Activated B cell treated with CpG ODN at 0.5 μM for 24 hours (primary cell): Measurements from ENCODE around the gene IGSF8. TPM values are rescaled to one million over a fixed set of nuclear protein-coding genes. Genes with fewer than 3 reads are reported as not detected.
"Not testable (repeated sequence)": the region's sequence is repeated elsewhere in the genome, so short reads cannot be mapped to it uniquely, and the experiment has no call there.

Source experiments
- ATAC-seq: fragments of 200-7000 bp; cut with Tn5 transposase; one replicate; pipeline ENCODE4 v1.10.0; 2021; ENCODE audit warnings: low read depth, mild to moderate bottlenecking, moderate library complexity
- CTCF ChIA-PET: fragments of 350-600 bp; sonication (Branson Sonifier 250); formaldehyde crosslinking; loops from one replicate; lab custom pipeline; 2021; ENCODE audit warnings: antibody characterized with exemption; lab: Charles Lee
- POLR2A ChIA-PET: fragments of 350-600 bp; sonication (Branson Sonifier 250); formaldehyde crosslinking; loops from one replicate; lab custom pipeline; 2021; ENCODE audit warnings: antibody characterized with exemption; lab: Charles Lee
- DNase-seq: peaks from one replicate; pipeline ENCODE4 v3.0.0; 2022
- H3K27ac Mint-ChIP-seq: one replicate; pipeline ENCODE4 v1.8.0; 2020; ENCODE audit warnings: mixed read lengths
- H3K27me3 Mint-ChIP-seq: one replicate; pipeline ENCODE4 v1.8.0; 2021; ENCODE audit warnings: mixed read lengths
- H3K36me3 Mint-ChIP-seq: one replicate; pipeline ENCODE4 v1.8.0; 2021; ENCODE audit warnings: low read depth, mixed read lengths
- H3K4me1 Mint-ChIP-seq: one replicate; pipeline ENCODE4 v1.8.0; 2021; ENCODE audit warnings: mixed read lengths
- H3K4me3 Mint-ChIP-seq: one replicate; pipeline ENCODE4 v1.8.0; 2020; ENCODE audit warnings: mild to moderate bottlenecking, mixed read lengths
- H3K9me3 Mint-ChIP-seq: one replicate; pipeline ENCODE4 v1.8.0; 2020; ENCODE audit warnings: mixed read lengths
- intact Hi-C: fragments of 100-400 bp; cut with micrococcal nuclease; formaldehyde crosslinking; loops from one replicate; pipeline ENCODE4 v1.15.1; 2024
- total RNA-seq: library from RNA; stranded (reverse); gene quantifications from 2 replicates; pipeline ENCODE4 v1.2.3, GENCODE V29; 2022
- TF ChIP-seq, protein P1 (sequence below): fragments of 200-600 bp; IDR thresholded peaks from one replicate; pipeline ENCODE4 v1.8.0; 2022; ENCODE audit warnings: antibody characterized with exemption, mild to moderate bottlenecking

IGSF8 gene
- total RNA-seq, 1 donor from 2014 or later, result 27.9 TPM

DNA sequence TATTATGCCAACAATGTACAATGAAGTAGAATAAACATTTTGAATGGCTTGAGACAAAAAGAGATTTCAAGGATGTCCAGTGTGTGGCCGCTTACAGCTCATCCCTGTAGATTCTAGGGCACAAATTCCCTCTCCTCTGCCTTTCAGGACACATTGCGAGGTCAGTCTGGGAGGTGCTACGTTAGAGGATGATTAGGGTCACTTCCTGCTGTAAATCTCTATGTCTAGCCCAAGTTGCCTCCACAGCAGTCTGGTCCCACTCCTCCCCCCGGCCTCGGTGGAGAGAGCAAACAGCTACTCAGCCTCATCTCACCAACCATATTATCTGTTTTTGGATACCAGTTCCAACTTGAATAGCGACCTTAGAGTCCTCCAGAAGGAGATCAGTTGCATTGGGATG, 45.5 kb downstream of the IGSF8 start:
- DNase-seq (no peak), ATAC-seq (no peak)
- H3K27me3 Mint-ChIP-seq, result peaks cover 55% of the 10 kb centered on the region

DNA sequence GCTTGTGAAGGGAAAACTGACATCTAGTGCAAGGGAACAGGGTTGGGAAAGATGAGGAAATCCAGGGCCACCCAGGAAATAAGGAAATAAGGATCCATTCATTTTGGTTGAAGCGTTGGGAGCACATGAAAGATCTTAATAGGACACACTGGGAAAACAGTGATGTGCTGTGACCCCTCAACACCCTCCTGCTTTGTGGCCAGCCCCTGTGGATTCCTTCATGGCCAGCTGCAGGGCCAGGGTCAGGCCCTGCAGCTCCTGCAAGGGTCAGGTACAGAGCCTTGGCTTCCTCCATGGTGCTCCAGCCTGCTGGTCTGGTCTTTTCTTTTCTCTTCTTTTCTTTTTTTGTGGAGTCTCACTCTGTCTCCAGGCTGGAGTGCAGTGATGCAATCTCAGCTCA, 47.8 kb downstream of the IGSF8 start:
- Mint-ChIP-seq H3K36me3 (no peaks in the 10 kb centered on the region), H3K4me1 (peaks cover 12% of the 10 kb centered on the region), H3K9me3 (no peaks in the 10 kb centered on the region), H3K27me3 (peaks cover 43% of the 10 kb centered on the region), H3K4me3 (no peak overlapping the region), H3K27ac (no peak overlapping the region)
- no peak for DNase-seq
- no peak for ATAC-seq
- POLR2A ChIA-PET, result no interaction called here
- intact Hi-C loops, result no loop called here
- CTCF ChIA-PET, result no interaction called here
- TF ChIP-seq, protein P1, sequence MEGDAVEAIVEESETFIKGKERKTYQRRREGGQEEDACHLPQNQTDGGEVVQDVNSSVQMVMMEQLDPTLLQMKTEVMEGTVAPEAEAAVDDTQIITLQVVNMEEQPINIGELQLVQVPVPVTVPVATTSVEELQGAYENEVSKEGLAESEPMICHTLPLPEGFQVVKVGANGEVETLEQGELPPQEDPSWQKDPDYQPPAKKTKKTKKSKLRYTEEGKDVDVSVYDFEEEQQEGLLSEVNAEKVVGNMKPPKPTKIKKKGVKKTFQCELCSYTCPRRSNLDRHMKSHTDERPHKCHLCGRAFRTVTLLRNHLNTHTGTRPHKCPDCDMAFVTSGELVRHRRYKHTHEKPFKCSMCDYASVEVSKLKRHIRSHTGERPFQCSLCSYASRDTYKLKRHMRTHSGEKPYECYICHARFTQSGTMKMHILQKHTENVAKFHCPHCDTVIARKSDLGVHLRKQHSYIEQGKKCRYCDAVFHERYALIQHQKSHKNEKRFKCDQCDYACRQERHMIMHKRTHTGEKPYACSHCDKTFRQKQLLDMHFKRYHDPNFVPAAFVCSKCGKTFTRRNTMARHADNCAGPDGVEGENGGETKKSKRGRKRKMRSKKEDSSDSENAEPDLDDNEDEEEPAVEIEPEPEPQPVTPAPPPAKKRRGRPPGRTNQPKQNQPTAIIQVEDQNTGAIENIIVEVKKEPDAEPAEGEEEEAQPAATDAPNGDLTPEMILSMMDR, result no peak

More for the DNA sequence above, 45.5 kb downstream of the IGSF8 start:
- Mint-ChIP-seq H3K4me3 (no peak overlapping the region), H3K9me3 (no peaks in the 10 kb centered on the region), H3K4me1 (no peaks in the 10 kb centered on the region), H3K27ac (no peak overlapping the region), H3K36me3 (no peaks in the 10 kb centered on the region)
- intact Hi-C loops, result no loop called here
- ChIA-PET CTCF (no interaction called here), POLR2A (interaction anchor here (0.6 kb wide), 1 partner anchor 17 kb away, joined by 3 read pairs; no protein-coding TSS in a partner anchor)
- TF ChIP-seq, protein P1, result no peak

DNA sequence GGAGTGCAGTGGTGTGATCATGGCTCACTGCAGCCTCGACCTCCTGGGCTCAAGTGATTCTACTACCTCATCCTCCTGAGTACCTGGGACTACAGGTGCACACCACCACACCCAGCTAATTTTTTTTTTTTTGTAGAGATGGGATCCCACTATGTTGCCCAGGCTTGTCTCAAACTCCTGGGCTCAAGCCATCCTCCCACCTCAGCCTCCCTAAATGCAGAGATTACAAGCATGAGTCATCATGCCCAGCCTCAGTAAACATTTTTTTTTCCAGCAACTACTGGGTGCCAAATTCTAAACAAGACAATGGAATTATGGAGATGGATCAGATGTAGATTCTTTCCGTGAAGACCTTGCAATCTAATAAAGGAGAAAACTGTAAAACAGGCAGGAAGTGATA, 48.2 kb downstream of the IGSF8 start:
- intact Hi-C loops, ATAC-seq, H3K9me3 Mint-ChIP-seq, H3K4me3 Mint-ChIP-seq, DNase-seq, CTCF ChIA-PET, H3K36me3 Mint-ChIP-seq, H3K27ac Mint-ChIP-seq: not testable (repeated sequence)
- POLR2A ChIA-PET, result interaction anchor here (0.6 kb wide), 1 partner anchor 10 kb away, joined by 3 read pairs; no protein-coding TSS in a partner anchor
- Mint-ChIP-seq H3K27me3 (peaks cover 43% of the 10 kb centered on the region), H3K4me1 (peaks cover 12% of the 10 kb centered on the region)

DNA sequence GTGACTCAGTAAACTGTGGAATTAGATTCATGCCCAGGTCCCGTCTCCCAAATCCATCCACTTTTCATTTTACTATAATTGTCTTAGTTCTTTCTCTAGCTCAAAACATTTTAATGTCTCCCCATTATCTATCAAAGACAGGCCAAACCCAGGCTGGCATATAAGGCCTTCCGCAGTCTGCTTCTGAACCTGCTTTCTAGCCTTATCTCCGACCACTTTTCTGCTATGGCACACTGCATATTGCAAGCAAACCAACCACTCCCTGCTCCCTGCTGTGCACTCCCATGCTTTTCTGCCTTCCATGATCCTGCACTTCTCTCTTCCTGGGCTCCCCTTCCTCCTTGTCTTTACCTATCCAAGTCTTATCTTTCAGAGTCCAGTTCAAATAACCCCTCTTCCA, 49.3 kb downstream of the IGSF8 start:
- DNase-seq, result no peak
- no peaks in the 10 kb centered on the region for H3K36me3 Mint-ChIP-seq
- CTCF ChIA-PET, result interaction anchor here (5.0 kb wide), 1 partner anchor 35 kb away, joined by 81 read pairs; the partner anchor contains the start of gene KCNJ9
- intact Hi-C loops, result no loop called here
- POLR2A ChIA-PET, result no interaction called here
- TF ChIP-seq, protein P1, result no peak
- H3K4me1 Mint-ChIP-seq, result peaks cover 12% of the 10 kb centered on the region
- no peak overlapping the region for H3K4me3 Mint-ChIP-seq
- H3K27me3 Mint-ChIP-seq, result peaks cover 36% of the 10 kb centered on the region
- no peaks in the 10 kb centered on the region for H3K9me3 Mint-ChIP-seq
- no peak overlapping the region for H3K27ac Mint-ChIP-seq
- no peak for ATAC-seq

DNA sequence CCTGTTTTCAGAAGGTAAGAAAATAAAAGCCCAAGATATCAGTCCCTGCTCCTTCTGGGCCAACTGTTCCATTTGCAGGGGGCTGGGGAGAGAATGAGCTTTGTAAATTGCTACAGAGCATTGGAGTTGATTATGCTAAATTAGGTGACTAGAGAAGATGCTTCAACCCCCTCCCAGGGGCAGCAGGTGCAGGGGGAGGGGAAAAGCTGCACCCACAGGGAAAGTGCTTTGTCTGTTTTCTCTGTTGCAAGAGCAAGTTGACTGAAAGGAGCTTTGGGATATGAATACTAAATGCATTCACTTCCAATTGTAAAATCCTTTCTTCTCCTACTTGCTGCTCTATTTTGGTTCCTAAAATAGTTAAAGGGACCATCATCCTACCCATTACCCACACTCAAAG, 50.1 kb downstream of the IGSF8 start:
- POLR2A ChIA-PET, result no interaction called here
- ATAC-seq (no peak), DNase-seq (no peak)
- Mint-ChIP-seq H3K36me3 (no peaks in the 10 kb centered on the region), H3K4me3 (no peak overlapping the region), H3K27ac (no peak overlapping the region), H3K27me3 (peaks cover 36% of the 10 kb centered on the region), H3K9me3 (no peaks in the 10 kb centered on the region), H3K4me1 (peaks cover 12% of the 10 kb centered on the region)
- intact Hi-C loops, result no loop called here
- CTCF ChIA-PET, result interaction anchor here (5.0 kb wide), 1 partner anchor 35 kb away, joined by 81 read pairs; the partner anchor contains the start of gene KCNJ9
- TF ChIP-seq, protein P1, result no peak
